GM18505 (cell line): ENCODE data around the gene SLC10A7.

ENCODE experiments used
- ATAC-seq: cut with Tn5 transposase; IDR thresholded peaks from one replicate; pipeline ENCODE4 v1.9.1; 2021; ENCODE audit not compliant: unreplicated experiment
- POLR2A ChIP-seq: IDR thresholded peaks from 4 replicates; pipeline ENCODE4 v1.6.1; 2011; ENCODE audit warnings: borderline replicate concordance; ENCODE audit not compliant: insufficient read depth, insufficient read length; ENCODE audit errors: extremely low read depth

The SLC10A7 gene

GRCh38 chr4:146229406-146229805 is 292.3 kb downstream of the SLC10A7 start:
- no peak for ATAC-seq
- TF ChIP-seq POLR2A, result no peak

GRCh38 chr4:146224326-146224966 is 297.3 kb downstream of the SLC10A7 start:
- no peak for ATAC-seq
- no peak for TF ChIP-seq POLR2A

- TF ChIP-seq POLR2A, result no peak
- no peak for ATAC-seq
Observed at GRCh38 chr4:146222313-146222712, 299.4 kb downstream of the SLC10A7 start.

- TF ChIP-seq POLR2A, result no peak
- ATAC-seq, result no peak
Observed at GRCh38 chr4:146214238-146214637, 307.5 kb downstream of the SLC10A7 start, which contains the start of gene REELD1. Gene REELD1, plus strand, starts transcription at chr4:146214538. Its CDS starts 2,415 bp downstream, at chr4:146216953.

GRCh38 chr4:146212781-146213180 is 309.0 kb downstream of the SLC10A7 start:
- no peak for TF ChIP-seq POLR2A
- ATAC-seq, result no peak

GRCh38 chr4:146211440-146211839 is 310.3 kb downstream of the SLC10A7 start:
- ATAC-seq, result no peak
- no peak for TF ChIP-seq POLR2A

GRCh38 chr4:146210890-146211289 is 310.9 kb downstream of the SLC10A7 start:
- TF ChIP-seq POLR2A, result no peak
- no peak for ATAC-seq

GRCh38 chr4:146207410-146207809 is 314.3 kb downstream of the SLC10A7 start:
- ATAC-seq, result no peak
- TF ChIP-seq POLR2A, result no peak
